Activated naive CD4-positive, alpha-beta T cell treated with anti-CD3 and anti-CD28 coated beads, Interleukin-2, amount 10 ng/mL, durations not matched to agents 7 days and 5 days (primary cell): ENCODE results near the gene RBM41.
"Not testable (repeated sequence)": the region's sequence is repeated elsewhere in the genome, so short reads cannot be mapped to it uniquely, and the experiment has no call there.

Experiments
- CTCF ChIA-PET: fragments of 350-600 bp; sonication (Branson Sonifier 250); formaldehyde crosslinking; loops from one replicate; lab custom pipeline; 2021; ENCODE audit warnings: antibody characterized with exemption; lab: Charles Lee
- DNase-seq: peaks from one replicate; pipeline ENCODE4 v3.0.0-alpha.2; 2020
- H3K27ac Mint-ChIP-seq: one replicate; pipeline ENCODE4 v1.8.0; 2021; ENCODE audit warnings: mild to moderate bottlenecking, moderate library complexity, mixed read lengths
- H3K27me3 Mint-ChIP-seq: one replicate; pipeline ENCODE4 v1.8.0; 2021; ENCODE audit warnings: mild to moderate bottlenecking, mixed read lengths
- H3K36me3 Mint-ChIP-seq: one replicate; pipeline ENCODE4 v1.8.0; 2021; ENCODE audit warnings: mixed read lengths
- H3K4me1 Mint-ChIP-seq: one replicate; pipeline ENCODE4 v1.8.0; 2021; ENCODE audit warnings: mixed read lengths
- H3K4me3 Mint-ChIP-seq: one replicate; pipeline ENCODE4 v1.8.0; 2021; ENCODE audit warnings: mild to moderate bottlenecking, moderate library complexity, mixed read lengths
- H3K9me3 Mint-ChIP-seq: one replicate; pipeline ENCODE4 v1.8.0; 2021; ENCODE audit warnings: mixed read lengths

The RBM41 gene

DNA sequence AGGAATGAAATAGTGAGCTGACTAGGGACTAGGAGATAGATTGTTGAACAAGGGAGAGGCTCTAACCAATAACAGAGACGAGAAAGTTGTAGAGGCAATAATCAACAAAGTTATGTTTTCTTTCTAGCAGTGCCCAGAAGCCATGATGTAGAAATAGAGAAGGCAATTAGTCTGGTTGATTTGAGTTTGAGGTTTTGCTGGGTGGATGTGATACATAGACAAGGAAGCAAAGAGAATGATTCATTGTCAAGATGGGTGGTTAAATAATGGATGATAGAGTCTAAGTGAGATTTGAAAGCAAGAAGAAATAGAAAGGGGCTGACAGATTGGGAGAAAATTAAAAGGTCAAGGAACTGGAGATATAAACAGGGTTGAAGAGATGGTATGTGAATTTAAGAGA lies 11.2 kb downstream of the RBM41 start:
- H3K27ac Mint-ChIP-seq, result no peak overlapping the region
- H3K4me1 Mint-ChIP-seq, result peaks cover 4% of the 10 kb centered on the region
- DNase-seq, result no peak
- H3K4me3 Mint-ChIP-seq, result no peak overlapping the region
- no peaks in the 10 kb centered on the region for H3K9me3 Mint-ChIP-seq
- CTCF ChIA-PET, result no interaction called here
- H3K36me3 Mint-ChIP-seq, result peaks cover 37% of the 10 kb centered on the region
- no peaks in the 10 kb centered on the region for H3K27me3 Mint-ChIP-seq

DNA sequence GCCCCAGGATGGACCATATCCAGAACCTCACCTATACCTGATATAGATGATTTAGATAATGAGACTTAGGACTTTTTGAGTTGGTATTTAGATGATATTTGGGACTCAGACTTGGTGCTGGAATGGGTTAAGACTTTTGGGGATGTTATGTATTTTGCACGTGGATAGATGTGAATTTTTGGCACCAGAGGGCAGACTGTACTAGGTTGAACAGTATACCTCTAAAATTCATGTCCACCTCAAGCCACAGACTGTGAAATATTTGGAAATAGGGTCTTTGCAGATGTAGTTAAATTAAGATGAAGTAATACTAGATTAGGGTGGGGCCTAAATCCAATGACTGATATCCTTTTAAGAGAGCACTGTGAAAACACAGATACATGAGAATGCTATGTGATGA lies 15.6 kb downstream of the RBM41 start:
- Mint-ChIP-seq H3K4me1 (peaks cover 3% of the 10 kb centered on the region), H3K36me3 (peaks cover 34% of the 10 kb centered on the region), H3K9me3 (no peaks in the 10 kb centered on the region), H3K27me3 (no peaks in the 10 kb centered on the region), H3K27ac (no peak overlapping the region), H3K4me3 (no peak overlapping the region)
- CTCF ChIA-PET, result no interaction called here
- no peak for DNase-seq

DNA sequence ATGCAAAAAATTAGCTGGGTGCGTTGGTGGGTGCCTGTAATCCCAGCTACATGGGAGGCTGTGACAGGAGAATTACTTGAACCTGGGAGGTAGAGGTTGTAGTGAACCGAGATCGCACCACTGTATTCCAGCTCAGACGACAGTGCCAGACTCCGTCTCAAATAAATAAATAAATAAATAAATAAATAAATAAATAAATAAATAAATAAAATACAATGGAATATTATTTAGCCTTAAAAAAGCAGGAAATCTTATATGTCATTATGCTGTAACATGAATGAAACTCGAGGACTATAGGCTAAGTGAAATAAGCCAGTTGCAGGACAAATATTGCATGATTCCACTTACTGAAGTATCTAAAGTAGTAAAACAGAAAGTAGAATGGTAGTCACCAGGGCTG lies 42.5 kb downstream of the RBM41 start:
- no peaks in the 10 kb centered on the region for H3K27me3 Mint-ChIP-seq
- H3K9me3 Mint-ChIP-seq, result peaks cover 3% of the 10 kb centered on the region
- DNase-seq, result no peak
- CTCF ChIA-PET, result no interaction called here
- H3K4me3 Mint-ChIP-seq, result no peak overlapping the region
- H3K27ac Mint-ChIP-seq, result no peak overlapping the region
- no peaks in the 10 kb centered on the region for H3K4me1 Mint-ChIP-seq
- H3K36me3 Mint-ChIP-seq, result peaks cover 20% of the 10 kb centered on the region

DNA sequence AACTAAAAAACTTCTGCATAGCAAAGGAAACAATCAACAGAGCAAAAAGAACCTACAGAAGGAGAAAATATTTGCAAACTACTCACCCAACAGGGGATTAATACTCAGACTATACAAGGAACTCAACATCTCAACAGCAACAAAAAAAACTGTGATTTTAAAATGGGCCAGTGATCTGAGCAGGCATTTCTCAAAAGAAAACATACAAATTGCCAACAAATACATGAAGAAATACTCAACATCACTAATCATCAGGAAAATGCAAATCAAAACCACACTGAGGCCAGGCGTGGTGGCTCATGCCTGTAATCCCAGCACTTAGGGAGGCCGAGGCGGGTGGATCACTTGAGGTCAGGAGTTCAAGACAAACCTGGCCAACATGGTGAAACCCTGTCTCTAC lies 60.9 kb downstream of the RBM41 start:
- H3K27ac Mint-ChIP-seq, H3K27me3 Mint-ChIP-seq, H3K9me3 Mint-ChIP-seq, H3K36me3 Mint-ChIP-seq, DNase-seq, H3K4me1 Mint-ChIP-seq, H3K4me3 Mint-ChIP-seq, CTCF ChIA-PET: not testable (repeated sequence)

GRCh38 chrX:107054978-107055377 lies 63.6 kb downstream of the RBM41 start:
- CTCF ChIA-PET, result no interaction called here
- H3K36me3 Mint-ChIP-seq, result peaks cover 2% of the 10 kb centered on the region
- no peak overlapping the region for H3K4me3 Mint-ChIP-seq
- no peaks in the 10 kb centered on the region for H3K9me3 Mint-ChIP-seq
- no peaks in the 10 kb centered on the region for H3K4me1 Mint-ChIP-seq
- no peaks in the 10 kb centered on the region for H3K27me3 Mint-ChIP-seq
- no peak for DNase-seq
- H3K27ac Mint-ChIP-seq, result no peak overlapping the region

- no peaks in the 10 kb centered on the region for H3K27me3 Mint-ChIP-seq
- H3K27ac Mint-ChIP-seq, result no peak overlapping the region
- no peaks in the 10 kb centered on the region for H3K4me1 Mint-ChIP-seq
- H3K4me3 Mint-ChIP-seq, result no peak overlapping the region
- no peaks in the 10 kb centered on the region for H3K9me3 Mint-ChIP-seq
- CTCF ChIA-PET, result interaction anchor here (0.5 kb wide), 1 partner anchor 141 kb away, joined by 3 read pairs; no protein-coding TSS in a partner anchor
- no peak for DNase-seq
- H3K36me3 Mint-ChIP-seq, result no peaks in the 10 kb centered on the region
These were observed 68.4 kb downstream of the RBM41 start for GRCh38 chrX:107050195-107050709.

- H3K4me1 Mint-ChIP-seq, result no peaks in the 10 kb centered on the region
- CTCF ChIA-PET, result no interaction called here
These were observed 71.0 kb downstream of the RBM41 start for GRCh38 chrX:107047622-107048021.

GRCh38 chrX:107029752-107030151 lies 88.9 kb downstream of the RBM41 start:
- CTCF ChIA-PET, result interaction anchor here (1.0 kb wide), 1 partner anchor 399 kb away, joined by 4 read pairs; no protein-coding TSS in a partner anchor
- no peak for DNase-seq
- no peaks in the 10 kb centered on the region for H3K4me1 Mint-ChIP-seq
- no peaks in the 10 kb centered on the region for H3K36me3 Mint-ChIP-seq
- no peaks in the 10 kb centered on the region for H3K27me3 Mint-ChIP-seq
- no peak overlapping the region for H3K4me3 Mint-ChIP-seq
- no peaks in the 10 kb centered on the region for H3K9me3 Mint-ChIP-seq
- no peak overlapping the region for H3K27ac Mint-ChIP-seq

More at GRCh38 chrX:107047622-107048021, 71.0 kb downstream of the RBM41 start:
- no peaks in the 10 kb centered on the region for H3K9me3 Mint-ChIP-seq
- DNase-seq, result no peak
- no peak overlapping the region for H3K4me3 Mint-ChIP-seq
- no peak overlapping the region for H3K27ac Mint-ChIP-seq
- no peaks in the 10 kb centered on the region for H3K27me3 Mint-ChIP-seq
- no peaks in the 10 kb centered on the region for H3K36me3 Mint-ChIP-seq

- DNase-seq, result no peak
- Mint-ChIP-seq H3K4me1 (no peaks in the 10 kb centered on the region), H3K9me3 (no peaks in the 10 kb centered on the region), H3K27ac (no peak overlapping the region), H3K27me3 (no peaks in the 10 kb centered on the region), H3K36me3 (no peaks in the 10 kb centered on the region), H3K4me3 (no peak overlapping the region)
- CTCF ChIA-PET, result interaction anchor here (1.0 to 1.1 kb wide), 3 partner anchors 131 to 404 kb away, joined by 3 read pairs; no protein-coding TSS in a partner anchor
These were observed 93.1 kb downstream of the RBM41 start for GRCh38 chrX:107025545-107025944.

GRCh38 chrX:107014936-107015335 lies 103.7 kb downstream of the RBM41 start:
- H3K27ac Mint-ChIP-seq, result no peak overlapping the region
- H3K9me3 Mint-ChIP-seq, result peaks cover 2% of the 10 kb centered on the region
- H3K4me3 Mint-ChIP-seq, result no peak overlapping the region
- CTCF ChIA-PET, result no interaction called here
- H3K4me1 Mint-ChIP-seq, result no peaks in the 10 kb centered on the region
- DNase-seq, result no peak
- no peaks in the 10 kb centered on the region for H3K27me3 Mint-ChIP-seq
- H3K36me3 Mint-ChIP-seq, result no peaks in the 10 kb centered on the region
